Stimulated activated memory B cell treated with anti-CD40 and anti-IgM and Interleukin-4, amounts not matched to agents 10 μg/mL and 1 μg/mL and 100 μg/mL, for 72 hours (primary cell): ENCODE measurements around the gene IL31.
"Not testable (repeated sequence)": the region's sequence is repeated elsewhere in the genome, so short reads cannot be mapped to it uniquely, and the experiment has no call there.

ENCODE experiments used
- ATAC-seq: fragments of 150-1000 bp; cut with Tn5 transposase; 2 replicates; pipeline ENCODE4 v1.10.0; 2021
- H3K27ac Mint-ChIP-seq: one replicate; pipeline ENCODE4 v1.8.0; 2022; ENCODE audit warnings: mild to moderate bottlenecking, mixed read lengths
- H3K27me3 Mint-ChIP-seq: one replicate; pipeline ENCODE4 v1.8.0; 2022; ENCODE audit warnings: mixed read lengths
- H3K36me3 Mint-ChIP-seq: one replicate; pipeline ENCODE4 v1.8.0; 2022; ENCODE audit warnings: mixed read lengths
- H3K4me1 Mint-ChIP-seq: one replicate; pipeline ENCODE4 v1.8.0; 2022; ENCODE audit warnings: mixed read lengths
- H3K4me3 Mint-ChIP-seq: one replicate; pipeline ENCODE4 v1.8.0; 2022; ENCODE audit warnings: mild to moderate bottlenecking, moderate library complexity, mixed read lengths
- H3K9me3 Mint-ChIP-seq: one replicate; pipeline ENCODE4 v1.8.0; 2022; ENCODE audit warnings: mixed read lengths

Gene IL31

DNA sequence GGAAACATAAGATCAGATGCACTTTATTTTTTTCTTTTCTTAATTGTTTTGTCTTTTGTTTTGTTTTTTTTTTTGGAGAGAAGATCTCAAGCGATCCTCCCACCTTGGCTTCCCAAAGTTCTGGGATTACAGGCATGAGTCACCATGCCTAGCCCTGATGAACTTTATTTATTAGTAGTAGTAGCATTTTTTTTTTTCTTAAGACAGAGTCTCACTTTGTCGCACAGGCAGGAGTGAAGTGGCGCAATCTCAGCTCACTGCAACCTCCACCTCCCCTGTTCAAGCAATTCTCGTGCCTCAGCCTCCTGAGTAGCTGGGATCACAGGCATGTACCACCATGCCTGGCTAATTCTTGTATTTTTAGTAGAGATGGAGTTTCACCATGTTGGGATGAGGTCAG is 2.5 kb upstream of the IL31 start:
- H3K27me3 Mint-ChIP-seq, result peaks cover 32% of the 10 kb centered on the region
- H3K9me3 Mint-ChIP-seq, ATAC-seq, H3K4me1 Mint-ChIP-seq, H3K4me3 Mint-ChIP-seq, H3K27ac Mint-ChIP-seq, H3K36me3 Mint-ChIP-seq: not testable (repeated sequence)

DNA sequence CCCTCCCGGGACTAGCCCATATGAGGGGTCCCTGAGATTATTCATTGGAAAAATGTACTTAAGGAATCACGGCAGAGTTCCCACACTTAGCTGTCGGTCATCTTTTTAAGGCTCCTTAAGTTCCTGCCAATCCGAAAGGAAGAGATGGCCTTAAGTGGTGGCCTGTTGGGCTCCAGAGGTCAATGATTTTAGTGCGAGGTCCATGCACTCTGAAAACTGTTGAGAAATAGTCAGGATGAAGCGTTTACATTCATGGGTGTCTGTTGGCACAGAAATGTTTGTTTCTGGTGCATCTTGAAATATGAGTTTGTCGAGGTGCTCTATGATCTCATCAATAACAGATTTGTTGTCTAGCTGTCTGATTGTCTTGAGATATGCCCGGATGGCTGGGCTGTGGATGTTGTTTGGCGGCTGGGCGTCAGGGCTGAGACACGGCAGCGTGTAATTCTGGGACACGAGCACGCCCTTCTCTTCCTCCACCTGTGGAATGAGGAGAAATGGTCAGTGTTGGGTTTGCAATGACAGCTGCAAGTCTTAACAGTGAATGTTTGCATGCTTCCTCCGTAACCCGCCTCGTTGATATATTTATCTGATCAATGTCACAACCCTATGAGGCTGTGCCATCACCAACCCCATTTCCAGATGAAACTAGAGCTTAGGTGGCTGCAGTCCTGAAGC is 1.6 kb downstream of the IL31 start:
- ATAC-seq, result no peak
- H3K27ac Mint-ChIP-seq, result no peak overlapping the region

DNA sequence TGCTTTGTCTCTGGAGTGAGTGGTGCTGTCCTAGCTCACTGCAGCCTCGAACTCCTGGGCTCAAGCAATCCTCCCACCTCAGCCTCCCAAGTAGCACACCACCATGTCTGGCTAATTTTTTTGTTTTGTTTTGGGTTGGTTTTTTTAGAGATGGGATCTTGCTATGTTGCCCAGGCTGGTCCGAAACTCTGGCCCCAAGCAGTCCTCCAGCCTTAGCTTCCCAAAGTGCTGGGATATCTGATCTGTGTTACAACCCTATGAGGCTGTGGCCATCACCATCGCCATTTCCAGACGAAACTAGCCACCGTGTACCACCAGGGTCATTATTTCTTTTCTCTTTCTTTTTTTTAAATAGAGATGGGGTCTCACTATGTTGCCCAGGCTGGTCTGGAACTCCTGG is 2.6 kb downstream of the IL31 start:
- Mint-ChIP-seq H3K36me3 (no peaks in the 10 kb centered on the region), H3K4me3 (no peak overlapping the region), H3K9me3 (no peaks in the 10 kb centered on the region), H3K27me3 (peaks cover 60% of the 10 kb centered on the region), H3K27ac (no peak overlapping the region), H3K4me1 (peaks cover 10% of the 10 kb centered on the region)
- ATAC-seq, result no peak

More for the DNA sequence above, 1.6 kb downstream of the IL31 start:
- Mint-ChIP-seq H3K27me3 (peaks cover 60% of the 10 kb centered on the region), H3K4me1 (no peaks in the 10 kb centered on the region), H3K9me3 (no peaks in the 10 kb centered on the region), H3K36me3 (no peaks in the 10 kb centered on the region), H3K4me3 (no peak overlapping the region)

DNA sequence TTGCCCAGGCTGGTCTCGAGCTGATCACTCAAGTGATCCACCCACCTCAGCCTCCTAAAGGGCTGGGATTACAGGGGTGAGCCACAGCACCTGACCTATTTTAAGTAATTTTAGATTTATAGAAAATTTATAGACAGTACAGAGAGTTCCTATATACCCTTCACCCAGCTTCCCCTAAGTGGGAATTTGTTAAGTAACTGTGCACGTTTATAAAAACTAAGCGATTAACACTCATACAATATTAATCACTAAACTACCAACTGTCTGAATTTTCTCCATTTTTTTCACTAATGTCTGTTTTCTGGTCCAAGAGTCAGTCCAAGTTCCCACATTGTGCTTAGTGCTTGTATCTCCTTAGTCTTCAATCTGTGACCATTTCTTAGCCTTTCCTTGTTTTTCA is 5.5 kb downstream of the IL31 start:
- no peaks in the 10 kb centered on the region for H3K9me3 Mint-ChIP-seq
- H3K4me3 Mint-ChIP-seq, result no peak overlapping the region
- H3K4me1 Mint-ChIP-seq, result peaks cover 14% of the 10 kb centered on the region
- no peak overlapping the region for H3K27ac Mint-ChIP-seq
- H3K27me3 Mint-ChIP-seq, result peaks cover 46% of the 10 kb centered on the region
- no peak for ATAC-seq
- no peaks in the 10 kb centered on the region for H3K36me3 Mint-ChIP-seq

DNA sequence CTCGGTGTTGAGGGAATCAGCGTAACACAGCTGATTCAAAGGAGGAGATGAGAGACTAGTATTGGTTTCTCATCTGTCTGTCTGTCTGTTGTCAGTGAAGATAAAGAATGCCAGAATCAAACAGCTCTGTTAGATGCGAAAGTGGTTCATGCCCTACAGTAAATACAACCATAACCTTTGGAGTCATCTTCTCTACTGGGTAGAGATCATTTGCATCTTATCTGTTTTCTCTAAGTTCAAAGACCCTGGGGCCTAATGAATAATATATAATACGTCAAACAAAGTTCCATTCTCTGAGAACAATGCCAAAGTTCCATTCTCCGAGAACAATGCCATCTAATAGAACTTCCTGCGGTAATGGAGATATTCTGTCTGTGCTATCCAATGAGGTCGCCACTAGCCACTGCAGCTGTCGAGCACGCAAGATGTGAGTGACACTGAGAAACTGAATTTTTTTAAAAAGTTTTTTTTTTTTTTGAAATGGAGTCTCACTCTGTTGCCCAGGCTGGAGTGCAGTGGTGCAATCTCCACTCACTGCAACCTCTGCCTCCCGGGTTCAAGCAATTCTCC is 6.6 kb downstream of the IL31 start:
- ATAC-seq, result peak; percentile 20
- H3K27ac Mint-ChIP-seq, result peak overlapping the region; percentile 48
- no peak overlapping the region for H3K4me3 Mint-ChIP-seq
- no peaks in the 10 kb centered on the region for H3K9me3 Mint-ChIP-seq
- peaks cover 46% of the 10 kb centered on the region for H3K27me3 Mint-ChIP-seq
- peaks cover 14% of the 10 kb centered on the region for H3K4me1 Mint-ChIP-seq
- H3K36me3 Mint-ChIP-seq, result no peaks in the 10 kb centered on the region

DNA sequence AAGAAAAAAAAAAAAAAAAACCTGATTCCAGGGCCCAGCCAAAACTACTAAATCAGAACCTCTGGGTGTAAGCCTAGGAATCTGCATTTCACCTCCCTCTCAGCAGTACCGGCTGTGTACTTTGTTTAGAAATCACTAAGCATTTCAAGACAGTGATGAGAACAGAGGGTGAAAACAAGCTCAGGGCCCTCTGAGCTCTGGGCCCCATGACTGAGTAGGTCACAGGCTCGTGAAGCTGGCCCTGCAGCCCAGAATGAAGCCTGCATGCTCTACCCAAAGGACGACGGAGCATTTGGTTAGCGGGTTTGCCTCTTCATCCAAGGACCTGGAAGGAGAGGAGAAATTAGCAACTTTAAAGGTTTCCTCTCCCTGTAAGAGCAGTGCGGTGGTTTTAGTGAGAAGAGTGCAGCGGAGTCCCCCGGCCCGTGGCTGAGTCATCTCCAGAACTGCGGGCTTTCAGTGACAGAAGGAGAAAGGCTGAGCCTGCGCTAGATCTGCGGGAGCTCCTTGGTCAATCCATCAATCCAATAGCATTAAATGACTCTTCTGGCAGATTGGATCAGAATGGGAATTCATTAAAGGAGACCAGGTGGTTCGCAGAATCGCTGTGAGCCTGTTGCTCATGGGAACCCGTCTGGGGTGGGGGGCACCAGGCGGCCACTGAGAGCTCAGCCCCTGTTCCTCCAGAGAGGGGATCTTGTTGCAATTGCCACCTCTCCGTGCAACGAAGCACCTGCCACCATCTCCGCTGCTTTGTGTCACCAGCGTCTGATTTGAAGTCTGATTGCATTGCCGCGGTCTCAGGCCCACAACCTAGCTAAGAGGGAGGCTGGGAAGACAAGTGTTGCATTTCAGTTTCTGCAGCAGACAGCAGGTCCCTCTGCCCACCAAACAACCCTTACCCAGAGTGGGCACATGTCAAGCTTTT is 7.3 kb downstream of the IL31 start:
- Mint-ChIP-seq H3K36me3 (no peaks in the 10 kb centered on the region), H3K27ac (peak overlapping the region; percentile 48), H3K4me3 (peak overlapping the region; percentile 1), H3K27me3 (peaks cover 46% of the 10 kb centered on the region), H3K4me1 (peaks cover 14% of the 10 kb centered on the region), H3K9me3 (no peaks in the 10 kb centered on the region)
- peak; percentile 91 for ATAC-seq

DNA sequence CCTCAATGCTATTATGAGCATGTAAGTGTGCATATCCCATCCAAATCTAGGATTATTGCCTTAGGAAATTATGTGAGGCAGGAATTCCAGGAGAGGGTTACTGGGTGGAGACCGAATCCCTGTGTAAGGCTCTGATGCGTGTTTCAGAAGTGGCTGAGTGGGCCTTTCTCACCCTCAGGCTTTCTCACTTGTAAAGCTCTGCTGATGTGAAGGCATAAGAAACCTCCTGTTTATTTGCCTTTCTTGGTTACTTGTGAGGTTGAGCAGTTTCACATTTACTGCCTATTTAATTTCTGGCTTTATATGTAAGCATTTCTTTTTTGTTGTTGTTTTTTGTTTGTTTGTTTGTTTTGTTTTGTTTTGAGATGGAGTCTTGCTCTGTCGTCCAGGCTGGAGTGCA is 11.0 kb downstream of the IL31 start:
- Mint-ChIP-seq H3K27ac (no peak overlapping the region), H3K4me1 (peaks cover 14% of the 10 kb centered on the region), H3K27me3 (peaks cover 16% of the 10 kb centered on the region), H3K36me3 (no peaks in the 10 kb centered on the region), H3K9me3 (no peaks in the 10 kb centered on the region), H3K4me3 (no peak overlapping the region)
- ATAC-seq, result no peak

DNA sequence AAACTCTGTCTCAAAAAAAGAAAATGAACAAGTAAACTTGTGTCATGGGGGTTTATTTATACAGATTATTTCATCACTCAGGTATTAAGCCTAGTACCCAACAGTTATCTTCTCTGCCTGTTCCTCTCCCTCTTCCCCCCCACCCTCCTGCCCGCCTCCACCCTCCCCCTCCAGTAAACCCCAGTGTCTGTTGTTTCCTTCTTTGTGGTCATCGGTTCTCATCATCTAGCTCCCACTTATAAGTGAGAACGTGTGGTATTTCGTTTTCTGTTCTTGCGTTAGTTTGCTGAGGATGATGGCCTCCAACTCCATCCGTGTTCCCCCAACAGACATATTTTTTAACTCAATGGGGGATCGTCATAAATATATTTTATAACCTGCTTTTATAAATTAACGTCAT is 12.3 kb downstream of the IL31 start:
- Mint-ChIP-seq H3K4me3 (no peak overlapping the region), H3K4me1 (peaks cover 7% of the 10 kb centered on the region), H3K27me3 (peaks cover 16% of the 10 kb centered on the region), H3K36me3 (no peaks in the 10 kb centered on the region), H3K9me3 (no peaks in the 10 kb centered on the region), H3K27ac (no peak overlapping the region)
- ATAC-seq, result no peak

DNA sequence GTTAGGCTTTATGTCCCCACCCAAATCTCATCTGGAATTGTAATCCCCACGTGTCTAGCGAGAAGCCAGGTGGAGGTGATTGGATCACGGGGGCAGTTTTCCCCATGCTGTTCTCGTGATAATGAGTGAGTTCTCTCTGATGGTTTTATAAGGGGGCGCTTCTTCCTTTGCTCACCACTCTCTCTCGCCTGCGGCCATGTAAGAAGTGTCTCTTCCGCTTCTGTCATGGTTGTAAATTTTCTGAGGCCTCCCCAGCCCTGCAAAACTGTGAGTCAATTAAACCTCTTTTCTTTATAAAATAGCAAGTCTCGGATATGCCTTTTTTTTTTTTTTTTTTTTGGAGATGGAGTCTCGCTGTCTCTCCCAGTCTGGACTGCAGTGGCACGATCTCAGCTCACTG is 13.3 kb downstream of the IL31 start:
- Mint-ChIP-seq H3K4me3 (no peak overlapping the region), H3K4me1 (no peaks in the 10 kb centered on the region)
- no peak for ATAC-seq

DNA sequence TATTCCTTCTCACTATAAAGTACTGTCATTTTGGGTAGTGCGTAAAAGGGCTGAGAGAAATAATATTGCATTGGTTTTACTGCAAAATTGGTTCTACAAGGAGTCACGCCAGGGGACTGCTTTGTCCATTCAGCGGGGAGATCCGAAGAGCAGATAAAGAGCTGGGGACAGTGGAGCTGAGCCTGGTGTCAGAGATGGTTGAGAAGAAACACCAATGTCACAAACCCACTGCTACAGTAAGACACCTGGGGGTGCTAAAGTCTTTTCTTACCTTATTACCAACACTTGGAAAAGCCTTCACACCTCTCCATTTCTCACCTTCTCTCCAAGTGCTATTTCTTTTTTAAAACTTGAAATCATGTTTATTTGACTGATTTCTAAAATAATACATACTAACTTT is 14.1 kb downstream of the IL31 start:
- ATAC-seq, result no peak
- H3K4me3 Mint-ChIP-seq, result no peak overlapping the region
- H3K27ac Mint-ChIP-seq, result no peak overlapping the region
- no peaks in the 10 kb centered on the region for H3K9me3 Mint-ChIP-seq
- no peaks in the 10 kb centered on the region for H3K4me1 Mint-ChIP-seq
- peaks cover 20% of the 10 kb centered on the region for H3K27me3 Mint-ChIP-seq
- H3K36me3 Mint-ChIP-seq, result no peaks in the 10 kb centered on the region

More for the DNA sequence above, 13.3 kb downstream of the IL31 start:
- Mint-ChIP-seq H3K27me3 (peaks cover 20% of the 10 kb centered on the region), H3K9me3 (no peaks in the 10 kb centered on the region), H3K27ac (no peak overlapping the region), H3K36me3 (no peaks in the 10 kb centered on the region)

DNA sequence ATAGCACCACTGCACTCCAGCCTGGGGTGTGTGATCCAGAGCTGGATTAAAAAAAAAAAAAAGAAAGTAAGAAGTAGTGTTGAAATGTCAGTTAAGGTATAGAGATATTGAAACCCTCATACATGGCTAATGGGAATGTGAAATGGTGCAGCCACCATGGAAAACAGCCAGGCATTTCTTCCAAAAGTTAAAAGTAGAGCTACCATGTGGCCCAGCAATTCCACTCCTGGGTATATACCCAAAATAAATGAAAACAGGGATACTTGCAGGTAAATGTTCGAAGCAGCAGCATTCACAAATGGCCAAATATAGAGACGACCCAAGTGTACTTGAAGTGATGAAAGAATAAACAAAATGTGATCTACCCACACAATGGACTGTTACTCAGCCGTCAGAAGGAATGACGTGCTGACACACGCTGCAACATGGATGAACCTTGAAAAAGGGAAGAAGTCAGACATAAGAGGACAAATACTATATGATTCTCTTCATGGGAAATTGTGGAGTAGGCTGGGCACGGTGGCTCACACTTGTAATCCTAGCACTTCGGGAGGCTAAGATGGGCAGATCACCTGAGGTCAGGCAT is 15.2 kb downstream of the IL31 start:
- no peak for ATAC-seq
- Mint-ChIP-seq H3K36me3 (no peaks in the 10 kb centered on the region), H3K9me3 (no peaks in the 10 kb centered on the region), H3K4me3 (no peak overlapping the region), H3K4me1 (no peaks in the 10 kb centered on the region), H3K27ac (no peak overlapping the region), H3K27me3 (peaks cover 28% of the 10 kb centered on the region)

DNA sequence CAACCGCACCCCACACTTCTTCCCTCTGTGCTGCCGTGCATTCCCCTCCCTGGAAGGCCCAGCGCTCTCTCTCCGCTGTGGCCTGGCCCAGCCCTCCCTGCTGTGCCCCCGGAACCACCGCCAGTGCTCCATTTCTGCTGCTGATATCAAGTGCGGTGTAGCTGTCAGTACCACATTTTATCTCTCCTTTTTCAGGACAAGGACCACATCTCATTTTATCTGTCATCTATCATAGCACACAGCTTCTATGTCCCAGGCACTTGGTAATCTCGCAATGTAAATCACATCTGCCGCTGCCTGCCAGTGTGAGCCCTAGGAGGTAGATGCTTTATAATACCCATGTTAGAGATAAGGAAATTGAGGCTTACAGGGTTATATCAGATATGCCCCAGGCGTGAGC is 18.3 kb downstream of the IL31 start:
- Mint-ChIP-seq H3K27me3 (peaks cover 21% of the 10 kb centered on the region), H3K27ac (no peak overlapping the region), H3K4me1 (no peaks in the 10 kb centered on the region), H3K36me3 (no peaks in the 10 kb centered on the region), H3K4me3 (no peak overlapping the region), H3K9me3 (no peaks in the 10 kb centered on the region)
- ATAC-seq, result no peak

DNA sequence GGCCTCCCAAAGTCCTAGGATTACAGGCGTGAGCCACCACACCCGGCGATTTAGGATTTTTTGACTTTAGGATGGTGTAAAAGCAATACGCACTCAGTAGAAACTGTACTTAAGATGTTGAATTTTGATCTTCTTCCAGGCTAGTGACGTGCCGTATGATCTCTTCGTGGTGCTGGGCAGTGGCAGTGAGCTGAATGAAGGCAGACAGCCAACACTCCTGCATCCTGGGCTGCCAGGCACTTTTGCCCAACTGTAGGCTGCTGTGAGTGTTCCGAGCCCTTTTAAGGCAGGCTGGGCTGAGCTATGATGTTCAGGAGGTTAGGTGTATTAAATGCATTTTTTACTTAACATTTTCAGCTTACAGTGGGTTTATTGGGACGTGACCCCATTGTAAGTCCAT is 21.3 kb downstream of the IL31 start:
- Mint-ChIP-seq H3K4me3 (no peak overlapping the region), H3K27me3 (peaks cover 21% of the 10 kb centered on the region), H3K4me1 (no peaks in the 10 kb centered on the region), H3K9me3 (no peaks in the 10 kb centered on the region), H3K27ac (no peak overlapping the region), H3K36me3 (no peaks in the 10 kb centered on the region)
- no peak for ATAC-seq

DNA sequence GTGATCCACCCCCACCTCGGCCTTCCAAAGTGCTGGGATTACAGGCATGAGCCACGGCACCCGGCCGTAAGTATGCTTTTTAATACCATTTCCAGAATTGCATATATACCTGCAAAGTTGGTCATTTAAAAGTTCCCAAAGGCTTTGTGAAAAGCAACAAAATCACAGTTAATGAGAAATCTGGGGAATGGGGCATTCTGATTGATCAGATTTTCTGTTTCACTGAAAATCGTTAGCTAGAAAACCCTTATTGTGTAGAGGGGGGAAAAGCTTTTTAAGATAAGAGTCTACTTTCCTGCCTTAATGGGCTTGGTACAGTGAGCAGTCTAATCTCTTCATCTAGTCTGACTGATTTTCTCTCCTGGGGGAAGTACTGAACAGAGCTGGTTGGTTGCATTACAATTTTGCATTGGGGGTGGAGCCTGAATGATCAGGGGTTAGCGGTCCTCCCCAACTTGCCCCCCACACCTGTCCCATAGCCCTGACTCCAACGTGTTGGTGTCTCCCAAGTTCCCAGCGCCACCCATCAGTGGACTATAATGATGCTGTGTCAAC is 23.8 kb downstream of the IL31 start:
- H3K27ac Mint-ChIP-seq, result no peak overlapping the region

DNA sequence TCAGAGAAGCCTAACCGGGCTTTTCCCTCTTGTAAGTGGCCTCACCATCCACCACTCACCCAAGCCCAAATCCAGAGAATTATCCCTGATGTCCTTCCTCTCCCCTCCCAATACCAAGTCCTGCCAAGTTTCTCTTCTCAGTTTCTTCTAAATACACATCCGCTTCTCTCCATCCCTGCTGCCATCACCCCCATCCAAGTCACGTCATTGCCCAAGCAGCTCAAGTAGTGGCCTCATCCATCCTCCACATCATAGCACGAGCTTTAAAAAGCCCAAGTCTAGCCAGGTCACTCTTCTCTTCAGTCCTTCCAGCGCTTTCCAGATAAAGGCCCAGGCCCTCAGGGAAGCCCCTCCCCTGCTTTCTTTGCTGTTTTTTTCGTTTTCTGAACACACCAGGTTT is 25.4 kb downstream of the IL31 start:
- Mint-ChIP-seq H3K36me3 (peaks cover 5% of the 10 kb centered on the region), H3K9me3 (no peaks in the 10 kb centered on the region), H3K4me3 (no peak overlapping the region), H3K4me1 (no peaks in the 10 kb centered on the region), H3K27ac (no peak overlapping the region), H3K27me3 (no peaks in the 10 kb centered on the region)
- ATAC-seq, result no peak

More for the DNA sequence above, 23.8 kb downstream of the IL31 start:
- Mint-ChIP-seq H3K36me3 (no peaks in the 10 kb centered on the region), H3K4me1 (no peaks in the 10 kb centered on the region), H3K4me3 (no peak overlapping the region), H3K9me3 (no peaks in the 10 kb centered on the region), H3K27me3 (peaks cover 12% of the 10 kb centered on the region)
- no peak for ATAC-seq
